PFSK-1 (cell line): ENCODE results near the gene MXI1.

Experiments used
- FOXP2 ChIP-seq: optimal IDR thresholded peaks from 2 replicates; pipeline ENCODE3; 2011; ENCODE audit warnings: borderline replicate concordance, control low read depth, inconsistent platforms; ENCODE audit not compliant: insufficient read depth; ENCODE audit errors: extremely low read length, extremely low read depth
- POLR2AphosphoS5 ChIP-seq: IDR thresholded peaks from 2 replicates; pipeline ENCODE4 v1.6.1; 2012; ENCODE audit warnings: low read depth, mild to moderate bottlenecking, control low read depth, low read length, moderate library complexity
- SIN3A ChIP-seq: IDR thresholded peaks from 2 replicates; pipeline ENCODE4 v1.6.1; 2012; ENCODE audit warnings: mild to moderate bottlenecking, low read length, moderate library complexity, borderline replicate concordance; ENCODE audit not compliant: insufficient read depth
- TAF1 ChIP-seq: IDR thresholded peaks from 2 replicates; pipeline ENCODE4 v1.6.1; 2012; ENCODE audit warnings: low read length, control low read depth, borderline replicate concordance; ENCODE audit not compliant: insufficient read depth
- TF ChIP-seq, protein P1 (sequence below), 2 experiments: IDR thresholded peaks; 2 replicates each; pipeline versions ENCODE4 v1.6.1 to v1.8.0; 2011 to 2012; ENCODE audit warnings: low read depth in 2 of 2, low read length in 2 of 2, control low read depth in 1 of 2, inconsistent platforms in 1 of 2, mild to moderate bottlenecking in 1 of 2, moderate library complexity in 1 of 2; ENCODE audit not compliant: insufficient read depth in 1 of 2

DNA sequence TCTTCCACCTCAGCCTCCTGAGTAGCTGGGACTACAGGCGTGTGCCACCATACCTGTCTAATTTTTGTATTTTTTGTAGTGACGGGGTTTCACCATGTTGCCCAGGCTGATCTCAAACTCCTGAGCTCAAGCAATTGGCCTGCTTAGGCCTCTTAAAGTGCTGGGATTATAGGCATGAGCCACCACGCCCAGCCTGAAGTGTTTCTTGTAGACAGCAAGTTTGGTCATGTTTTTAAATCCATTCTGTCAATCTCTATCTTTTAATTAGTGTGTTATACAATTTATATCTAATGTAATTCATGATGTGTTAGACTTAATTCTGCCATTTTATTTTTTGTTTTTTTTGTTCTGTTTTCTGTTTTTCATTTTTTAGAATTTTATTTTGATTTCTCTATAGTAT lies 17.2 kb upstream of the MXI1 start:
- TF ChIP-seq TAF1 (no peak), SIN3A (no peak), POLR2AphosphoS5 (no peak), FOXP2 (no peak)
- TF ChIP-seq, protein P1, sequence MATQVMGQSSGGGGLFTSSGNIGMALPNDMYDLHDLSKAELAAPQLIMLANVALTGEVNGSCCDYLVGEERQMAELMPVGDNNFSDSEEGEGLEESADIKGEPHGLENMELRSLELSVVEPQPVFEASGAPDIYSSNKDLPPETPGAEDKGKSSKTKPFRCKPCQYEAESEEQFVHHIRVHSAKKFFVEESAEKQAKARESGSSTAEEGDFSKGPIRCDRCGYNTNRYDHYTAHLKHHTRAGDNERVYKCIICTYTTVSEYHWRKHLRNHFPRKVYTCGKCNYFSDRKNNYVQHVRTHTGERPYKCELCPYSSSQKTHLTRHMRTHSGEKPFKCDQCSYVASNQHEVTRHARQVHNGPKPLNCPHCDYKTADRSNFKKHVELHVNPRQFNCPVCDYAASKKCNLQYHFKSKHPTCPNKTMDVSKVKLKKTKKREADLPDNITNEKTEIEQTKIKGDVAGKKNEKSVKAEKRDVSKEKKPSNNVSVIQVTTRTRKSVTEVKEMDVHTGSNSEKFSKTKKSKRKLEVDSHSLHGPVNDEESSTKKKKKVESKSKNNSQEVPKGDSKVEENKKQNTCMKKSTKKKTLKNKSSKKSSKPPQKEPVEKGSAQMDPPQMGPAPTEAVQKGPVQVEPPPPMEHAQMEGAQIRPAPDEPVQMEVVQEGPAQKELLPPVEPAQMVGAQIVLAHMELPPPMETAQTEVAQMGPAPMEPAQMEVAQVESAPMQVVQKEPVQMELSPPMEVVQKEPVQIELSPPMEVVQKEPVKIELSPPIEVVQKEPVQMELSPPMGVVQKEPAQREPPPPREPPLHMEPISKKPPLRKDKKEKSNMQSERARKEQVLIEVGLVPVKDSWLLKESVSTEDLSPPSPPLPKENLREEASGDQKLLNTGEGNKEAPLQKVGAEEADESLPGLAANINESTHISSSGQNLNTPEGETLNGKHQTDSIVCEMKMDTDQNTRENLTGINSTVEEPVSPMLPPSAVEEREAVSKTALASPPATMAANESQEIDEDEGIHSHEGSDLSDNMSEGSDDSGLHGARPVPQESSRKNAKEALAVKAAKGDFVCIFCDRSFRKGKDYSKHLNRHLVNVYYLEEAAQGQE (IDR thresholded peaks at IDR 0.05; ENCODE audit: insufficient read depth in 1 of 2, low read depth in 2 of 2, low read length in 2 of 2): no peak
